SU-DHL-6 (cell line): ENCODE data around the gene CASP10.
"Not testable (repeated sequence)": the region's sequence is repeated elsewhere in the genome, so short reads cannot be mapped to it uniquely, and the experiment has no call there.

Experiments
- H2AFZ ChIP-seq: fragments of 200-600 bp; sonication (generic); 2 replicates; pipeline ENCODE4 v1.6.1; 2014; ENCODE audit warnings: low read depth, mild to moderate bottlenecking, moderate library complexity, mixed read lengths, antibody characterized with exemption, low read length; ENCODE audit not compliant: severe bottlenecking
- H3F3A ChIP-seq: fragments of 200-600 bp; shearing (Covaris generic); 2 replicates; pipeline ENCODE4 v1.6.0; 2016; ENCODE audit warnings: antibody characterized with exemption, mild to moderate bottlenecking; ENCODE audit not compliant: insufficient read depth
- H3K27ac ChIP-seq: fragments of 200-600 bp; sonication (generic); 2 replicates; pipeline ENCODE4 v1.5.1; 2016; ENCODE audit warnings: low read depth, mild to moderate bottlenecking, low read length, moderate library complexity, mixed read lengths
- H3K27me3 ChIP-seq: fragments of 200-600 bp; sonication (generic), shearing (Covaris generic); 2 replicates; pipeline ENCODE4 v1.6.0; 2014; ENCODE audit warnings: mild to moderate bottlenecking, low read length
- H3K36me3 ChIP-seq: fragments of 200-600 bp; sonication (generic); 2 replicates; pipeline ENCODE4 v1.6.1; 2014; ENCODE audit warnings: mild to moderate bottlenecking, low read length, mixed read lengths
- H3K4me2 ChIP-seq: fragments of 300-600, 200-600 bp; shearing (Covaris generic), sonication (generic); 2 replicates; pipeline ENCODE4 v1.6.0; 2014; ENCODE audit warnings: low read length, low read depth, mild to moderate bottlenecking; ENCODE audit not compliant: poor library complexity, severe bottlenecking
- H3K4me3 ChIP-seq: fragments of 200-600 bp; sonication (generic); 2 replicates; pipeline ENCODE4 v1.5.1; 2014; ENCODE audit warnings: antibody characterized with exemption, low read length, mild to moderate bottlenecking, mixed read lengths; ENCODE audit not compliant: insufficient read depth, poor library complexity, severe bottlenecking
- H3K79me2 ChIP-seq: fragments of 200-600 bp; sonication (generic); 2 replicates; pipeline ENCODE4 v1.6.1; 2014; ENCODE audit warnings: mild to moderate bottlenecking, low read length, moderate library complexity; ENCODE audit not compliant: insufficient read depth
- H3K9ac ChIP-seq: fragments of 200-600 bp; sonication (generic); 2 replicates; pipeline ENCODE4 v1.7.0; 2014; ENCODE audit warnings: mild to moderate bottlenecking, low read length
- H3K9me2 ChIP-seq: fragments of 200-600 bp; sonication (generic); replicated peaks from 2 replicates; pipeline ENCODE4 v1.6.1; 2014; ENCODE audit warnings: low read length; ENCODE audit not compliant: insufficient read depth
- H3K9me3 ChIP-seq: fragments of 200-600 bp; sonication (generic); 2 replicates; pipeline ENCODE4 v1.6.1; 2014; ENCODE audit warnings: low read length, mixed read lengths; ENCODE audit not compliant: insufficient read depth
- H4K20me1 ChIP-seq: fragments of 200-600 bp; sonication (generic); 2 replicates; pipeline ENCODE4 v1.6.1; 2014; ENCODE audit warnings: low read depth, mild to moderate bottlenecking, antibody characterized with exemption, low read length, moderate library complexity, mixed read lengths
- CTCF ChIP-seq: fragments of 200-600 bp; sonication (generic); IDR thresholded peaks from one replicate; pipeline ENCODE4 v1.5.1; 2017; ENCODE audit warnings: antibody characterized with exemption, mild to moderate bottlenecking, low read length, moderate library complexity; ENCODE audit not compliant: insufficient read depth, poor library complexity, severe bottlenecking
- EZH2phosphoT487 ChIP-seq: fragments of 200-600 bp; sonication (generic), shearing (Covaris generic); conservative IDR thresholded peaks from 2 replicates; pipeline ENCODE4 v1.6.1; 2018; ENCODE audit warnings: mild to moderate bottlenecking, antibody characterized with exemption, low read length, moderate library complexity, mixed read lengths

CASP10 gene

GRCh38 chr2:201174687-201175086 is 8.3 kb upstream of the CASP10 start:
- Histone ChIP-seq H2AFZ (no peak overlapping the region), H3K27me3 (no peaks in the 10 kb centered on the region), H3K79me2 (no peaks in the 10 kb centered on the region), H4K20me1 (no peaks in the 10 kb centered on the region), H3K27ac (no peak overlapping the region), H3K9me3 (no peaks in the 10 kb centered on the region), H3K4me3 (no peak overlapping the region), H3K4me2 (no peak overlapping the region), H3K36me3 (no peaks in the 10 kb centered on the region), H3F3A (no peaks in the 10 kb centered on the region), H3K9ac (no peak overlapping the region), H3K9me2 (no peaks in the 10 kb centered on the region)
- TF ChIP-seq EZH2phosphoT487: no peak

GRCh38 chr2:201176081-201176481 is 6.9 kb upstream of the CASP10 start:
- Histone ChIP-seq H3K9me2 (no peaks in the 10 kb centered on the region), H4K20me1 (no peaks in the 10 kb centered on the region), H2AFZ (no peak overlapping the region), H3F3A (no peaks in the 10 kb centered on the region), H3K27me3 (no peaks in the 10 kb centered on the region), H3K4me3 (no peak overlapping the region), H3K79me2 (no peaks in the 10 kb centered on the region), H3K27ac (no peak overlapping the region), H3K9ac (no peak overlapping the region), H3K4me2 (no peak overlapping the region), H3K9me3 (no peaks in the 10 kb centered on the region), H3K36me3 (no peaks in the 10 kb centered on the region)
- TF ChIP-seq CTCF (no peak), EZH2phosphoT487 (no peak)

GRCh38 chr2:201180010-201180409 is 2.9 kb upstream of the CASP10 start:
- Histone ChIP-seq H3K27me3 (no peaks in the 10 kb centered on the region), H3K4me3 (no peak overlapping the region), H3K9me3 (no peaks in the 10 kb centered on the region), H3K27ac (no peak overlapping the region), H3K4me2 (no peak overlapping the region), H3K9me2 (no peaks in the 10 kb centered on the region), H3K79me2 (no peaks in the 10 kb centered on the region), H2AFZ (no peak overlapping the region), H3K9ac (no peak overlapping the region), H4K20me1 (no peaks in the 10 kb centered on the region), H3K36me3 (no peaks in the 10 kb centered on the region), H3F3A (no peaks in the 10 kb centered on the region)
- no peak for TF ChIP-seq EZH2phosphoT487
- no peak for TF ChIP-seq CTCF

- TF ChIP-seq CTCF: no peak
- no peak for TF ChIP-seq EZH2phosphoT487
- H3K4me3 ChIP-seq: no peak overlapping the region
- no peaks in the 10 kb centered on the region for H3K9me3 ChIP-seq
- H3K27ac ChIP-seq: no peak overlapping the region
- no peaks in the 10 kb centered on the region for H3K36me3 ChIP-seq
- H3K9me2 ChIP-seq: no peaks in the 10 kb centered on the region
- no peaks in the 10 kb centered on the region for H3K27me3 ChIP-seq
- H3F3A ChIP-seq: no peaks in the 10 kb centered on the region
- no peaks in the 10 kb centered on the region for H3K79me2 ChIP-seq
- no peak overlapping the region for H3K4me2 ChIP-seq
- H3K9ac ChIP-seq: no peak overlapping the region
- H2AFZ ChIP-seq: no peak overlapping the region
- H4K20me1 ChIP-seq: no peaks in the 10 kb centered on the region
These were observed 405 bp downstream of the CASP10 start for GRCh38 chr2:201183365-201183727.

- H3K9ac ChIP-seq, H3K27ac ChIP-seq, H2AFZ ChIP-seq, H3K36me3 ChIP-seq, H3K9me3 ChIP-seq, H3K27me3 ChIP-seq, H4K20me1 ChIP-seq, H3F3A ChIP-seq, H3K9me2 ChIP-seq, H3K4me2 ChIP-seq, H3K4me3 ChIP-seq, H3K79me2 ChIP-seq: not testable (repeated sequence)
These were observed 894 bp downstream of the CASP10 start for GRCh38 chr2:201183835-201184234.

GRCh38 chr2:201184248-201184647 is 1.3 kb downstream of the CASP10 start:
- not testable (repeated sequence) for H3K27ac ChIP-seq, H3K79me2 ChIP-seq, H3K36me3 ChIP-seq, H3K9me3 ChIP-seq, H4K20me1 ChIP-seq, H3K9me2 ChIP-seq, H3F3A ChIP-seq, H2AFZ ChIP-seq, H3K9ac ChIP-seq, H3K4me2 ChIP-seq, H3K4me3 ChIP-seq, H3K27me3 ChIP-seq
